HepG2 (cell line): ENCODE data around the gene WNT6. TPM values are rescaled to one million over a fixed set of nuclear protein-coding genes. Genes with fewer than 3 reads are reported as not detected.

Experiments used
- ASH2L ChIP-seq: fragments of 300-600, 200-600 bp; sonication (generic); IDR thresholded peaks from 2 replicates; pipeline ENCODE4 v1.7.0; 2017; ENCODE audit warnings: low read depth, mild to moderate bottlenecking, moderate library complexity, mixed read lengths, low read length; ENCODE audit not compliant: insufficient read length
- CENPX ChIP-seq: sonication (generic); formaldehyde crosslinking; IDR thresholded peaks from 2 replicates; pipeline ENCODE4 v1.9.0; 2021; ENCODE audit warnings: mild to moderate bottlenecking, missing genetic modification reagents, moderate library complexity
- HNRNPH1 ChIP-seq: fragments of 200-400 bp; formaldehyde crosslinking; optimal IDR thresholded peaks from 2 replicates; pipeline ENCODE3; 2017; ENCODE audit warnings: mild to moderate bottlenecking, low read depth, low read length
- HOXD1 ChIP-seq: sonication (generic); formaldehyde crosslinking; IDR thresholded peaks from 2 replicates; pipeline ENCODE4 v1.5.0; 2020; ENCODE audit warnings: missing genetic modification reagents
- ISX ChIP-seq: sonication (generic); formaldehyde crosslinking; conservative IDR thresholded peaks from 2 replicates; pipeline ENCODE4 v1.5.0; 2020; ENCODE audit warnings: missing genetic modification reagents
- KDM6A ChIP-seq: IDR thresholded peaks from 2 replicates; pipeline ENCODE4 v1.6.1; 2016; ENCODE audit warnings: low read depth
- NFIC ChIP-seq: IDR thresholded peaks from 2 replicates; pipeline ENCODE4 v1.6.1; 2012; ENCODE audit warnings: mild to moderate bottlenecking, low read length, inconsistent platforms
- POGZ ChIP-seq: sonication (generic); formaldehyde crosslinking; IDR thresholded peaks from 2 replicates; pipeline ENCODE4 v1.4.0; 2020; ENCODE audit warnings: mild to moderate bottlenecking, missing genetic modification reagents
- SMARCC2 ChIP-seq: fragments of 450-650 bp; IDR thresholded peaks from 2 replicates; pipeline ENCODE4 v1.6.1; 2017; ENCODE audit warnings: antibody characterized with exemption, mild to moderate bottlenecking
- SOX6 ChIP-seq, 2 experiments: fragments of 450-650 bp in 1 of 2; sonication (generic) in 1 of 2; formaldehyde crosslinking in 1 of 2; IDR thresholded peaks; 2 replicates each; pipeline versions ENCODE4 v1.4.0 to v1.6.1; 2017 to 2020; ENCODE audit warnings: antibody characterized with exemption in 1 of 2, mild to moderate bottlenecking in 1 of 2, missing genetic modification reagents in 1 of 2
- SSRP1 ChIP-seq: IDR thresholded peaks from 2 replicates; pipeline ENCODE4 v1.6.1; 2016; ENCODE audit warnings: control low read depth
- ZBTB7A ChIP-seq: sonication (generic); formaldehyde crosslinking; IDR thresholded peaks from 2 replicates; pipeline ENCODE4 v1.8.0; 2022; ENCODE audit warnings: mild to moderate bottlenecking, missing genetic modification reagents
- ZNF205 ChIP-seq: IDR thresholded peaks from 2 replicates; pipeline ENCODE4 v1.6.1; 2018; ENCODE audit warnings: missing biosample characterization, missing genetic modification reagents
- ZNF331 ChIP-seq: sonication (generic); formaldehyde crosslinking; IDR thresholded peaks from 2 replicates; pipeline ENCODE4 v1.4.0; 2020; ENCODE audit warnings: missing genetic modification reagents
- ZNF547 ChIP-seq: sonication (generic); formaldehyde crosslinking; IDR thresholded peaks from 2 replicates; pipeline ENCODE4 v1.5.1; 2020; ENCODE audit warnings: mild to moderate bottlenecking, missing genetic modification reagents
- ZNF616 ChIP-seq: sonication (generic); formaldehyde crosslinking; IDR thresholded peaks from 2 replicates; pipeline ENCODE4 v1.5.0; 2020; ENCODE audit warnings: low read depth, mild to moderate bottlenecking, missing genetic modification reagents
- ZNF629 ChIP-seq: sonication (generic); formaldehyde crosslinking; conservative IDR thresholded peaks from 2 replicates; pipeline ENCODE4 v1.5.0; 2020; ENCODE audit warnings: missing genetic modification reagents
- ZNF670 ChIP-seq: sonication (generic); formaldehyde crosslinking; IDR thresholded peaks from 2 replicates; pipeline ENCODE4 v1.8.0; 2022; ENCODE audit warnings: mild to moderate bottlenecking, missing genetic modification reagents, borderline replicate concordance
- ZNF775 ChIP-seq: sonication (generic); formaldehyde crosslinking; IDR thresholded peaks from 2 replicates; pipeline ENCODE4 v1.4.0; 2020; ENCODE audit warnings: missing genetic modification reagents, mild to moderate bottlenecking, moderate library complexity, borderline replicate concordance
- polyA plus RNA-seq, 8 experiments: library from polyadenylated mRNA; depleted of rRNA in 3 of 8; stranded (reverse) in 7 of 8; unstranded in 1 of 8; fragments of >200 nt; fragmentation: Illumina TruSeq in 4 of 8; extraction: Trizol in 4 of 8; gene quantifications; 2 replicates each; pipeline versions ENCODE4 v1.2.1 to v1.2.3, GENCODE V29; 2011 to 2016; ENCODE audit warnings: low read depth in 4 of 8, missing spikeins in 1 of 8, mixed read lengths in 1 of 8; ENCODE audit not compliant: insufficient read depth in 1 of 8
- total RNA-seq, 5 experiments: library from RNA; depleted of rRNA; stranded (reverse); fragments of >200 nt; fragmentation: Illumina TruSeq; extraction: Trizol; gene quantifications; 2 replicates each; pipeline ENCODE4 v1.2.3, GENCODE V29; 2016; ENCODE audit warnings: low read depth in 1 of 5
- TF ChIP-seq, protein P1 (sequence below): sonication (generic); formaldehyde crosslinking; IDR thresholded peaks from 2 replicates; pipeline ENCODE4 v1.5.0; 2020; ENCODE audit warnings: missing genetic modification reagents
- TF ChIP-seq, protein P2 (sequence below): sonication (generic); formaldehyde crosslinking; IDR thresholded peaks from 2 replicates; pipeline ENCODE4 v1.4.0; 2020; ENCODE audit warnings: mild to moderate bottlenecking, missing genetic modification reagents
- TF ChIP-seq, protein P3 (sequence below): sonication (generic); formaldehyde crosslinking; IDR thresholded peaks from 2 replicates; pipeline ENCODE4 v1.4.0; 2020; ENCODE audit warnings: missing genetic modification reagents, low read depth, mild to moderate bottlenecking, borderline replicate concordance
- TF ChIP-seq, protein P4 (sequence below): sonication (generic); formaldehyde crosslinking; IDR thresholded peaks from 2 replicates; pipeline ENCODE4 v1.9.0; 2021; ENCODE audit warnings: missing genetic modification reagents, mild to moderate bottlenecking, borderline replicate concordance
- TF ChIP-seq, protein P5 (sequence below): sonication (generic); formaldehyde crosslinking; IDR thresholded peaks from 2 replicates; pipeline ENCODE4 v1.5.0; 2020; ENCODE audit warnings: missing genetic modification reagents

The WNT6 gene
- total and polyA plus RNA-seq, 2 of the 13 experiments (the other 11 are each of a cell fraction or from before 2014, with no cell fraction given): 0.20 TPM; not detected in 1

DNA sequence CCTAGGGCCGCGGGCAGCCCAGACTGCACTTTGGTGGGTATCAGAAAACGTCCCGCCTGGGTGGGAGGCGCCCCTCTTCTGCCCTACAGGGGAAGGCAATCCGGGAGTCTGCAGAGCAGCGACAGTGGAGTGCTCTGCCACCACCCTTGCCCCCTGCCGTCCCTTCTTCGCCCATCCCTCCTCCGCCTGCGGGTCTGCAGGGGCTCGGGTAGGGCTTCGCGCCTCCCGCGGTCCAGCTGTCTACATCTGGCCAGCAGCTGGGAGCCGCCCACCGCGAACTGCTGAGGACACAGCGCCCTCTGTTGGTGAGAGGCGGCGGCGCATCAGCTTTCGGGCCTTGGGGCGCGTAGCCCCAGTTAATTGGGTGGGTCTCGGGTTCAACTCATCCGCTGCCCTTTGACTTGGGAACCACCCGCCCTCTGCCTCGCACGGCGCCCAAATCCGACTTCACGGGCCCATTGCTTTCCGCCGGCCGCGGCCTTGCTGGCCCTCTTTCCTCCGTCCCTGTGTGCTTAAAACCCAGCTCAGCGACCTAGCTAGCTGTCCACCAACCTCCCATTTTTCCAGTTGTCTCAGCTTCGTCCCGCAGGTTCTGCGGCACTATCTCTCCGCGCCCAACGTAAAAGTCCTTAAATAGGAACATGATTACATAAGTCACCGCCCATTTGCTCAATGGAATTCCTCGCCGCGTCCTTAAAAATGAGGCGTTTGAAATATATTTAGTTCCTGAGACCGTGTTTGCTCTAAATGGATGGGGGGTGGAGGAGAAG lies 38.7 kb downstream of the WNT6 start (continued):
- no peak for TF ChIP-seq SOX6 (IDR thresholded peaks at IDR 0.05)
- TF ChIP-seq SOX6 (CRISPR knock-in tag; IDR thresholded peaks at IDR 0.05): peak; percentile 52
- no peak for TF ChIP-seq ZNF616 (CRISPR knock-in tag)
- TF ChIP-seq ZBTB7A: peak; percentile 80; the same call in 1 of the 2 replicates
- TF ChIP-seq, protein P1, sequence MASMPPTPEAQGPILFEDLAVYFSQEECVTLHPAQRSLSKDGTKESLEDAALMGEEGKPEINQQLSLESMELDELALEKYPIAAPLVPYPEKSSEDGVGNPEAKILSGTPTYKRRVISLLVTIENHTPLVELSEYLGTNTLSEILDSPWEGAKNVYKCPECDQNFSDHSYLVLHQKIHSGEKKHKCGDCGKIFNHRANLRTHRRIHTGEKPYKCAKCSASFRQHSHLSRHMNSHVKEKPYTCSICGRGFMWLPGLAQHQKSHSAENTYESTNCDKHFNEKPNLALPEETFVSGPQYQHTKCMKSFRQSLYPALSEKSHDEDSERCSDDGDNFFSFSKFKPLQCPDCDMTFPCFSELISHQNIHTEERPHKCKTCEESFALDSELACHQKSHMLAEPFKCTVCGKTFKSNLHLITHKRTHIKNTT (CRISPR knock-in tag): no peak
- TF ChIP-seq SMARCC2: no peak
- TF ChIP-seq HOXD1: no peak
- no peak for TF ChIP-seq ISX
- TF ChIP-seq, protein P2, sequence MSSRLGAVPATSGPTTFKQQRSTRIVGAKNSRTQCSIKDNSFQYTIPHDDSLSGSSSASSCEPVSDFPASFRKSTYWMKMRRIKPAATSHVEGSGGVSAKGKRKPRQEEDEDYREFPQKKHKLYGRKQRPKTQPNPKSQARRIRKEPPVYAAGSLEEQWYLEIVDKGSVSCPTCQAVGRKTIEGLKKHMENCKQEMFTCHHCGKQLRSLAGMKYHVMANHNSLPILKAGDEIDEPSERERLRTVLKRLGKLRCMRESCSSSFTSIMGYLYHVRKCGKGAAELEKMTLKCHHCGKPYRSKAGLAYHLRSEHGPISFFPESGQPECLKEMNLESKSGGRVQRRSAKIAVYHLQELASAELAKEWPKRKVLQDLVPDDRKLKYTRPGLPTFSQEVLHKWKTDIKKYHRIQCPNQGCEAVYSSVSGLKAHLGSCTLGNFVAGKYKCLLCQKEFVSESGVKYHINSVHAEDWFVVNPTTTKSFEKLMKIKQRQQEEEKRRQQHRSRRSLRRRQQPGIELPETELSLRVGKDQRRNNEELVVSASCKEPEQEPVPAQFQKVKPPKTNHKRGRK (CRISPR knock-in tag): no peak
- peak; percentile 73 for TF ChIP-seq POGZ (CRISPR knock-in tag)
- TF ChIP-seq, protein P3, sequence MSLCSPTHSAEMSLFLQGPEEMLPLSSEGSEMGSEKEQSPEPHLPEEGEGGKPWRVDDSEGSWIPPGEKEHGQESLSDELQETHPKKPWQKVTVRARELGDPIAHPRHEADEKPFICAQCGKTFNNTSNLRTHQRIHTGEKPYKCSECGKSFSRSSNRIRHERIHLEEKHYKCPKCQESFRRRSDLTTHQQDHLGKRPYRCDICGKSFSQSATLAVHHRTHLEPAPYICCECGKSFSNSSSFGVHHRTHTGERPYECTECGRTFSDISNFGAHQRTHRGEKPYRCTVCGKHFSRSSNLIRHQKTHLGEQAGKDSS (CRISPR knock-in tag): peak; percentile 83; the same call in 1 of the 2 replicates
- TF ChIP-seq, protein P4, sequence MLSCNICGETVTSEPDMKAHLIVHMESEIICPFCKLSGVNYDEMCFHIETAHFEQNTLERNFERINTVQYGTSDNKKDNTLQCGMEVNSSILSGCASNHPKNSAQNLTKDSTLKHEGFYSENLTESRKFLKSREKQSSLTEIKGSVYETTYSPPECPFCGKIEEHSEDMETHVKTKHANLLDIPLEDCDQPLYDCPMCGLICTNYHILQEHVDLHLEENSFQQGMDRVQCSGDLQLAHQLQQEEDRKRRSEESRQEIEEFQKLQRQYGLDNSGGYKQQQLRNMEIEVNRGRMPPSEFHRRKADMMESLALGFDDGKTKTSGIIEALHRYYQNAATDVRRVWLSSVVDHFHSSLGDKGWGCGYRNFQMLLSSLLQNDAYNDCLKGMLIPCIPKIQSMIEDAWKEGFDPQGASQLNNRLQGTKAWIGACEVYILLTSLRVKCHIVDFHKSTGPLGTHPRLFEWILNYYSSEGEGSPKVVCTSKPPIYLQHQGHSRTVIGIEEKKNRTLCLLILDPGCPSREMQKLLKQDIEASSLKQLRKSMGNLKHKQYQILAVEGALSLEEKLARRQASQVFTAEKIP (CRISPR knock-in tag): no peak
- no peak for TF ChIP-seq SSRP1 (CRISPR knock-in tag)
- TF ChIP-seq, protein P5, sequence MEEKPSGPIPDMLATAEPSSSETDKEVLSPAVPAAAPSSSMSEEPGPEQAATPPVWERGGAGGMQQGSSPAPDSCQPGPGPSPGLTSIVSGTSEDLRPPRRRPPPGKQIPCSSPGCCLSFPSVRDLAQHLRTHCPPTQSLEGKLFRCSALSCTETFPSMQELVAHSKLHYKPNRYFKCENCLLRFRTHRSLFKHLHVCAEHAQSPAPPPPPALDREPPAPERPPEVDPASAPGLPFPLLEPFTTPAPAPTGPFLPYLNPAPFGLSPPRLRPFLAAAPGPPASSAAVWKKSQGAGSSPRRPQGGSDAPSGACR (CRISPR knock-in tag): no peak
- TF ChIP-seq ZNF670: no peak
- TF ChIP-seq KDM6A: no peak
- 0 out of 2 replicates have a peak, but pooled peaks have one; percentile 55 for TF ChIP-seq ZNF547 (CRISPR knock-in tag)
- no peak for TF ChIP-seq NFIC
- no peak for TF ChIP-seq ZNF205
- TF ChIP-seq CENPX: no peak
- peak; percentile 41; the same call in 1 of the 2 replicates for TF ChIP-seq ZNF331
- no peak for TF ChIP-seq ZNF629 (CRISPR knock-in tag)
- TF ChIP-seq HNRNPH1: no peak
- no peak for TF ChIP-seq ASH2L
- TF ChIP-seq ZNF775 (CRISPR knock-in tag): no peak
